Measurements from ENCODE around the gene DZANK1. TPM values are rescaled to one million over a fixed set of nuclear protein-coding genes. Genes with fewer than 3 reads are reported as not detected.

Gene DZANK1
- total RNA-seq, 1 experiment from 2014 or later = 1.7 TPM

DNA sequence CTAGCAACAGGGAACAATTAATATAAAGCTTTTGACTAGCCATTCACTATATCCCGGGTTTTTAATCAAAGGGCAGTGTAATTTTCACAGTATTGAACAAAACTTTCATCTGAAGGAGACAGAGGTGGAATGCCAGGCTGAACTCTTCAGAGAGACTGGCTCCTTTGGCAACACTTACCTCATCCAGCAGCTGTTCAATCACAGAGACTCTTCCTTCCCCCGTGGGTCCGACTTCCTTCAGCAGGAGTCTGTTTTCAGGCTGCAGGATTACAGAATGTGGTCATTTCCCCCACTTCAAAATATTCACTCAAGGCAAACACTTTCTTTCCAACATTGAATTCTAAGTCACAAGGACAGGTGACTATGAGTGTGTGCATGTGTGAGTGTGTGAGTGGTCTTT, 76.6 kb downstream of the DZANK1 start (continued):
- TF ChIP-seq CBX3 (IDR thresholded peaks at IDR 0.05; ENCODE audit: low read depth) (no peak), CEBPB (IDR thresholded peaks at IDR 0.05; ENCODE audit: low read depth) (no peak)

DNA sequence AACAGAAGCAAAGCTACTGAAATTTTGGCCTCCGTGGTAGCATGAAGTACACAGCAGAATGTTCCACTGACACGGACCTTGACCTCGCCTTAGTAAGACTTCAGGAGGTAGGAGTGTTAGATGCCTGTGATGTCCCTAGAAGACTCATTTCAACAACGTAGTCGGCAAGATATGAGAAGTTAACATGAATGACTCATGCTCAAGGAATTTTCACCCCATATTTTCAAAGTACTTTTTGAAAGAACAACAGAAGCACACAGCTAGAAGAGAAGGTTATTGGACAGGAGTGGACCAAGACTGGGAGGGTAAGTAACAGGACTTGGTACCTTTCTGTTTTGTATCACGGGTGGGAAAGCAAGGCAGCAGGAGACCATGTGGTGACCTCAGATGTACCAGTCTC, 78.0 kb downstream of the DZANK1 start:
- Histone ChIP-seq H3K4me1 (ENCODE audit: control insufficient read depth in 1 of 2, insufficient read depth in 2 of 2, low read length in 2 of 2) (peaks cover 10 to 15% of the 10 kb centered on the region in 2 experiments), H3K9ac (ENCODE audit: low read length) (no peak overlapping the region), H3K27ac (ENCODE audit: low read depth, low read length) (no peak overlapping the region), H3K27me3 (ENCODE audit: insufficient read depth, low read length) (no peaks in the 10 kb centered on the region), H3K9me3 (ENCODE audit: control insufficient read depth in 1 of 2, insufficient read depth in 1 of 2, low read depth in 1 of 2, low read length in 2 of 2) (no peaks in the 10 kb centered on the region), H3K79me2 (ENCODE audit: insufficient read depth, low read length) (no peaks in the 10 kb centered on the region), H3K9me2 (ENCODE audit: insufficient read depth) (no peaks in the 10 kb centered on the region), H3K36me3 (ENCODE audit: control insufficient read depth in 1 of 2, insufficient read depth in 2 of 2, low read length in 2 of 2) (no peaks in the 10 kb centered on the region), H2AFZ (ENCODE audit: low read depth, low read length, poor library complexity, severe bottlenecking) (no peak overlapping the region), H3K4me3 (replicated peaks in 1 of 2; ENCODE audit: low read depth in 1 of 2, low read length in 2 of 2) (peak overlapping the region in 1 of 2 experiments; percentile 13; a peak in 1 of 4 replicates), H4K20me1 (ENCODE audit: insufficient read depth) (no peaks in the 10 kb centered on the region), H3K4me2 (ENCODE audit: low read length) (peak overlapping the region; percentile 64)
- intact Hi-C loops (cut with micrococcal nuclease) = no loop called here
- CTCF ChIA-PET = no interaction called here
- BruUV-seq (replicated peaks) = no TSS peak
- peak; percentile 7 for DNase-seq (ENCODE audit: low read depth, low spot score)
- TF ChIP-seq JUND (IDR thresholded peaks at IDR 0.05) (0 out of 2 replicates have a peak, but pooled peaks have one; percentile 22), SIN3A (IDR thresholded peaks at IDR 0.05; ENCODE audit: low read depth) (no peak), ZFX (IDR thresholded peaks at IDR 0.05) (no peak), TCF7L2 (IDR thresholded peaks at IDR 0.05; ENCODE audit: borderline replicate concordance, extremely low read depth, insufficient read depth, insufficient read length) (peak; percentile 66), SP1 (IDR thresholded peaks at IDR 0.05; ENCODE audit: low read depth) (no peak), POLR2AphosphoS5 (IDR thresholded peaks at IDR 0.05; ENCODE audit: low read depth, low read length) (no peak), ZNF274 (IDR thresholded peaks at IDR 0.05; ENCODE audit: low read depth, low read length) (no peak), CBX3 (IDR thresholded peaks at IDR 0.05; ENCODE audit: low read depth) (no peak), POLR2A (IDR thresholded peaks at IDR 0.05; ENCODE audit: borderline replicate concordance, extremely low read depth, insufficient read depth, insufficient read length) (no peak), ELF1 (IDR thresholded peaks at IDR 0.05; ENCODE audit: borderline replicate concordance, low read depth) (no peak), EZH2 (IDR thresholded peaks at IDR 0.05) (no peak), FOSL1 (IDR thresholded peaks at IDR 0.05; ENCODE audit: low read depth) (no peak; the same call in 1 of the 2 replicates)
- TF ChIP-seq, protein P1, sequence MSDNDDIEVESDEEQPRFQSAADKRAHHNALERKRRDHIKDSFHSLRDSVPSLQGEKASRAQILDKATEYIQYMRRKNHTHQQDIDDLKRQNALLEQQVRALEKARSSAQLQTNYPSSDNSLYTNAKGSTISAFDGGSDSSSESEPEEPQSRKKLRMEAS (IDR thresholded peaks at IDR 0.05) = no peak
- TF ChIP-seq, protein P2, sequence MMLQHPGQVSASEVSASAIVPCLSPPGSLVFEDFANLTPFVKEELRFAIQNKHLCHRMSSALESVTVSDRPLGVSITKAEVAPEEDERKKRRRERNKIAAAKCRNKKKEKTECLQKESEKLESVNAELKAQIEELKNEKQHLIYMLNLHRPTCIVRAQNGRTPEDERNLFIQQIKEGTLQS (IDR thresholded peaks at IDR 0.05) = no peak
- POLR2A ChIA-PET = interaction anchor here (0.6 kb wide), 1 partner anchor 553 kb away, joined by 3 read pairs; no protein-coding TSS in a partner anchor
- peak; percentile 89 for ATAC-seq
- RAD21 ChIA-PET (ENCODE audit: low non-redundant PET in 1 of 2, low total read pairs in 2 of 2, uncharacterized antibody in 2 of 2, unreplicated experiment in 2 of 2) = no interaction called here

Measured in HCT116 (cell line).